HG03378 (cell line): ENCODE data around the gene RFX3.
A peak's percentile ranks its signal among the peaks of the same experiment; 100 is the strongest.

Experiments
- ATAC-seq: cut with Tn5 transposase; IDR thresholded peaks from one replicate; pipeline ENCODE4 v1.9.1; 2021; ENCODE audit warnings: mild to moderate bottlenecking, moderate library complexity; ENCODE audit not compliant: unreplicated experiment

RFX3 gene

DNA sequence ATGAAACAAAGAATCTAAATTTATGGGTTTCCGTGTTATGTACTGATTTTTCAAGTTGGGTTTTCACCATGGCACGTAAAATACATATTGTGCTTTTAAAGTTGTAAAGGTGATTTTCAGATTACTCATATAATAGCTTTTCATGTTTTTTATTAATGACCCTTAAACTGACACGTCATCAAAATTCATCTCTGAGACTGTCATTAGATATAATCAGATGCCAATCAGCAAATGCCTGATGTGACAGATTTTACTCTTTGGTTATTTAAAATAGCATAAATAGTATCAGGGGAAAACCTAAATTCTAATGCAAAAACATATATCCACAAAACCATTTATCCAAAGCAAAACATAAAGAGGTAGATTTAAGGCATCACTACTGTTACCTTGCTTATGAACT is 11.0 kb downstream of the RFX3 start:
- no peak for ATAC-seq

DNA sequence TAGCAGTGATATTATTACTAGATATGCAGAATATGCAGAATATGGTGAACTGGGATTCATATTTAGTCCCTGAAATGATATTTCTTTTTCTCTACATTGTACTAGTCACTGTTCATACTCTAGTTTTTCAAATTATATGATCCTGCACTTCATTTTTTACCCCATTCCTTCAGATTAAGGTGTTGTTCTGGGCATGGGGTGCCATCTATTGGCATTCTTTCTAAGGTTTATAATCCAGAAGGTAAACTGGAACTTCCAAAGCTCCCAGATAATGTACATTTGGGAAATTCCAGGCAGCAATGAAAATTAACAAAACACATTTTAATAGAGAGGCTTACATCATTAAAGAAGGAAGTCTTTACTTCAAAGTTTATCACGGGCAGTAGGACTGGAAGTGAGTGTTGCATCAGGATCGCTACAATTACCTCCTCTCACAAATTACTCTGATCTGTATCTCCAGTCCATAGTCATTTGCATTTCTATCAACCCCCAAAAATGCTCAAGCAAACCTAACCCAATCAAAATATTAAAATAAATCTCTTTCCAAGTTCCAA is 12.5 kb downstream of the RFX3 start:
- ATAC-seq: no peak

GRCh38 chr9:3511551-3511950 is 14.2 kb downstream of the RFX3 start:
- no peak for ATAC-seq

- ATAC-seq: no peak
Observed at GRCh38 chr9:3510796-3511195, 15.0 kb downstream of the RFX3 start.

DNA sequence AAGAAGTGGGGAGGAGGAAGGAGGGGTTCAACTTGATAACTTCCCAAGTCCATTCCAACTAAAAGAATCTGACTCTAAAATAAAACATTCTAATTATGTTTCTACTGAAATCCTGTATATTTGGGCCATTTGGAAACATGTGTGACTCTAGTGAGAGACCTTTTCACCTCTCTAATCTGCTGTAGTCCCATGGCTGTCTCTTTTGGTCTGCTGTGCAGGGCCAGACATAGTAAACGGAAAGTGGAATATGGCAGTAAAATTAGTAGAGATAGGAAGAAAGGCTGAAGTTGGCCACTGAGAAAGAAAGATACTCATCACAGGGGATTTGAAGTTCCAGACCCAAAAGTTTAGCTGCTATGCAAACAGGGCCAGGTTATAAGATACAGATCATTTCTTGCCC is 15.9 kb downstream of the RFX3 start:
- ATAC-seq: no peak

GRCh38 chr9:3508521-3509291 is 17.1 kb downstream of the RFX3 start:
- ATAC-seq: peak; percentile 44

- peak; percentile 10 for ATAC-seq
Observed at GRCh38 chr9:3508078-3508431, 17.7 kb downstream of the RFX3 start.

GRCh38 chr9:3507395-3508077 is 18.3 kb downstream of the RFX3 start:
- peak; percentile 69 for ATAC-seq

GRCh38 chr9:3506164-3506563 is 19.6 kb downstream of the RFX3 start:
- ATAC-seq: no peak

DNA sequence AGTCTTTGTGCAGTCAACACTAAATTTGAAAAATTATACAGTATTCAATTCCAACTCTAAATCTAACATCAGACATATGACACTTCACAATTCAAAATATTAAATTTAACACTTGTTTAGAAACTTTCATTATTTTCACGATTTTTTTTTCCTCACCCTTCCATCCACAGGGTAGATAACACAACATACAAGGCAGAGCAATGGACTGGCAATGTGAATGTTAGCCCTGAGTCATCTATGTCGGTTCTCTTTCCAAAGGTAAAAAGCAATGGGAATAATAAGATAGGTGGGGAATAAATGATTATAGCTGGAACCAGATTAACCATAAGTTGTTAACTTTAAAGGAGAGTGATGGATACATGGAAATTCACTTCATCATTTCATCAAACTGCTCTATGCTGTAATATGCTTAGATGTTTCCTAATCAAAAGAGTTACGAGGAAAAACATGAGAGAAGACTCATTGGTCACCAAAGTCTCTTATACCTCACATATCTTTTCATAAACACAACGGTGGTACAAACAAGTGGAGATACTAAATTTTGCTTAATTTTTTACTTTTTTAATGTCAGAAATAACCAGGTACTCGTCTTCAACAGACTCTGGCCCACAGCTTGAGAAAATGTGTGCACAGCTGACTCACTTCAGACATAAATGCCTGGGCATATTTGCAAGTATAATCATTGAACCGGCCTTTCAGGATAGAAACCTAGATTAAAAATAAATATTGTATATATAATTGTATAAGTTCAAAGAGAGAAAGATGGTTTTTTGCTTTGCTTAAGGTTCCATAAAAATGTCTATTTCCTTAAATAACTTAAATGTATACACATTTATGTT is 23.0 kb downstream of the RFX3 start:
- ATAC-seq: no peak

DNA sequence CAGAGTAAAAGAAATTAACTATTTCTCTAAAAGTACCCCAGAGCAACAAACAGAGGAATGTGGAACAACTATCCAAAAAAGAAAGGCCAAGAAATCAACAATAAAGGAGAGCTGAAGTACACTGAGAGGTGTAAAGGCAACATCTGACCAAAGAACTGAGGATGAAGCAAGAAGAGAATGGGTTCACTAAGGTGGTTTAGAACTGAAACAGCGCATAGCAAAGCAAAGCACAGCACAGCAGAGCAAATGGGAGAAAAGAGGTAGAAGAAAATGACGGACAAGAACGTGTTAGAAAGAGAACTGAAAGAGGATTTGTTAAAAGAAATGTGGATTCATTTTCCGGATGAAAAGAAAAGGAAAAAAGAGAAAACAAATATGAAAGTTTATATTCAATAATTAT is 25.8 kb downstream of the RFX3 start:
- ATAC-seq: no peak

DNA sequence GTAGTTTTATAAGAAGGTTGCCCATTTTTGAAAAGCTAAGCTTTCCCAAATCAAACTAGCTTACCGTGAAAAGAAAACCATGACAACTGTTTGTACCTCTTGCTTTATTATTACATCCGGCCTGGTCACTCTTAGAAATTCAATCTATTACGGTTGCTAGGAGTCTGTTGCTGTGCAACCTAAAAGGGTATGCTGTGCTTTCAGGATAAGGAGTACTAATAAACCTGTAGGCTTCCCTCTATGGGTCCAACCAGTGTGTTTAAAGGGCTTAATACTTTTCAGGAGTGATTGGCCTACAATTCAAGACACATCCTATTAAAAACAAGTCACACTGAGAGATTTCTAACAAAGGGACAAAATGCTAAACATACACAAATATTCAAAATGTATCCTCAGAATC is 27.1 kb downstream of the RFX3 start:
- ATAC-seq: no peak

- ATAC-seq: no peak
Observed at GRCh38 chr9:3497857-3498256, 27.9 kb downstream of the RFX3 start.

DNA sequence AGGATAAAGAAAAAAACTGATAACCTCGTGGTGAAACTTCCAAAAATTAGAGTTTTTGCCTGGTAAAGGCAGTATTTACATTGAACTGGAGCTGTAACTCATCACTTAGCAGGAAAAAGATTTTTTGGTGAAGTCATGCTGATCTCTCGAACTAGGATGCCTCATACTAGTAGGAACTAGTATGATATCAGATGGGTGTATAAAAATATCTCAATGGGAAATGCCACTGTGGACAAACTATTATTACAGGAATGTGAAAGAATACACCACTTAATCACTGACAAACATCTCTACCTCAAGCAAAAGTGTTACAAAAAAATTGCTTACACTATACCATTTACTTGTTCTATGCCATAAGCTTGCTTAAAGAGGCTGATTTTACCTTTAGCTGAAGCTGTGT is 28.4 kb downstream of the RFX3 start:
- no peak for ATAC-seq

- no peak for ATAC-seq
Observed at GRCh38 chr9:3495855-3496254, 29.9 kb downstream of the RFX3 start.

- ATAC-seq: no peak
Observed at GRCh38 chr9:3492214-3492613, 33.6 kb downstream of the RFX3 start.

GRCh38 chr9:3491450-3491849 is 34.4 kb downstream of the RFX3 start:
- ATAC-seq: no peak

GRCh38 chr9:3490957-3491356 is 34.8 kb downstream of the RFX3 start:
- ATAC-seq: no peak

GRCh38 chr9:3482578-3482977 is 43.2 kb downstream of the RFX3 start:
- no peak for ATAC-seq

GRCh38 chr9:3480353-3480655 is 45.5 kb downstream of the RFX3 start:
- no peak for ATAC-seq

- ATAC-seq: peak; percentile 42
Observed at GRCh38 chr9:3479514-3480352, 46.1 kb downstream of the RFX3 start.
